GM12801 (cell line): ENCODE results near the gene DOCK2.

Experiments
- TF ChIP-seq, protein P1 (sequence below): IDR thresholded peaks from one replicate; pipeline ENCODE4 v1.5.1; 2011; ENCODE audit warnings: control low read depth; ENCODE audit not compliant: insufficient read length; ENCODE audit errors: extremely low read depth

The DOCK2 gene

DNA sequence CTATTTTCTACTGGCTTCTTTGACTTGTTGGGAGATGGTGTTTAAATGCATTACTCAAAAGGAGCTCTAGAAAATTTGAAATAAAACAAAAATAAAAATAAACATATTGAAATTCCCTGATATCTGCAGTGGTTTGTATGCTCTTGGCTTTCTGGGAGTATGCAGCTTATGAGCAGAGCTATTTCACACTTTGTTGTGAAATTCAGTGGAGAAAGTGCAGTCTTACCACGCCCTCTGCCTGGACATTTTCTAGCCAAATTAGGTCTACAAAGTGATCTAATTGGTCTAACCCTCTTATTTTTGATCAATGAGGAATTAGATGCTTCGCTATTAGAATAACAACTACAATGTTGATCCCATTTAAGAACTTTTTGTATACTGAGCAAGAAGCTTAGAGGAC is 276.4 kb downstream of the DOCK2 start:
- TF ChIP-seq, protein P1, sequence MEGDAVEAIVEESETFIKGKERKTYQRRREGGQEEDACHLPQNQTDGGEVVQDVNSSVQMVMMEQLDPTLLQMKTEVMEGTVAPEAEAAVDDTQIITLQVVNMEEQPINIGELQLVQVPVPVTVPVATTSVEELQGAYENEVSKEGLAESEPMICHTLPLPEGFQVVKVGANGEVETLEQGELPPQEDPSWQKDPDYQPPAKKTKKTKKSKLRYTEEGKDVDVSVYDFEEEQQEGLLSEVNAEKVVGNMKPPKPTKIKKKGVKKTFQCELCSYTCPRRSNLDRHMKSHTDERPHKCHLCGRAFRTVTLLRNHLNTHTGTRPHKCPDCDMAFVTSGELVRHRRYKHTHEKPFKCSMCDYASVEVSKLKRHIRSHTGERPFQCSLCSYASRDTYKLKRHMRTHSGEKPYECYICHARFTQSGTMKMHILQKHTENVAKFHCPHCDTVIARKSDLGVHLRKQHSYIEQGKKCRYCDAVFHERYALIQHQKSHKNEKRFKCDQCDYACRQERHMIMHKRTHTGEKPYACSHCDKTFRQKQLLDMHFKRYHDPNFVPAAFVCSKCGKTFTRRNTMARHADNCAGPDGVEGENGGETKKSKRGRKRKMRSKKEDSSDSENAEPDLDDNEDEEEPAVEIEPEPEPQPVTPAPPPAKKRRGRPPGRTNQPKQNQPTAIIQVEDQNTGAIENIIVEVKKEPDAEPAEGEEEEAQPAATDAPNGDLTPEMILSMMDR, result no peak

DNA sequence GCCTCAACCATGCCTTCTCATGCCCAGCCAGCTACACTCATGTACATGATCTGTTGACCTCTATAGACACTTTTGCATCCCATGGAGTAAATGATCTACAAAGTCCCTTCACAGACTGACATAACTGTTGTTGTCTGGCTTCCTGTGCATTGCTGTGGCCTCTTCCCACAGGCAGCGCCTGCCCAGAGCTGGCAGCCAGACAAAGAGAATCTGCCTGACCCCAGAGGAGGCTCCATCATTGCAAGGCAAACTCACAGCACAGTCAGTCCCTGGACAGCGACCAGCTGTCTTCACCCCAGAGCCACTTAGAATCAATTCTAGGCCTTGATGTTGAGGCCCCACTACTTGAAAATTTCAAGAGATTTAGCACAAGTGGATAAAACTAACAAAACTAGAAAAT is 277.7 kb downstream of the DOCK2 start:
- TF ChIP-seq, protein P1, result no peak

DNA sequence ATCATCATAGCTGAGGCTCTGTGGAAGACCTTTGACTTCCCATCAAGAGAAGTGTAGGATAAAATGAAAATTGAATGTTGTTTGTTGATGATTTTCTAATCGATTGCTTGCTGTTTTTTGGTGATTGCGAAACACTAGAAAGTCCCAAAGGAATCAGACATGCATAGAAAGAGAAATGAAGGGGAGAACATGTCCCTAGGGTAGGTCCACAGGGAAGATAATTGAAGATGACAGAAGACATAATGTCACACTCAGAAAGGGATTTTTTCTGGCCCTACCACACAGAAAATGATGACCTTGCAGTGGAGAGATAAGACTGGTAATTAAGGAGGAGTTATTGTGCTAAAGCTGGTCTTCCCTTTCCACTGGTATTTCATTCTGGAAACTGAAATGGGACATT is 280.4 kb downstream of the DOCK2 start:
- TF ChIP-seq, protein P1, result no peak

DNA sequence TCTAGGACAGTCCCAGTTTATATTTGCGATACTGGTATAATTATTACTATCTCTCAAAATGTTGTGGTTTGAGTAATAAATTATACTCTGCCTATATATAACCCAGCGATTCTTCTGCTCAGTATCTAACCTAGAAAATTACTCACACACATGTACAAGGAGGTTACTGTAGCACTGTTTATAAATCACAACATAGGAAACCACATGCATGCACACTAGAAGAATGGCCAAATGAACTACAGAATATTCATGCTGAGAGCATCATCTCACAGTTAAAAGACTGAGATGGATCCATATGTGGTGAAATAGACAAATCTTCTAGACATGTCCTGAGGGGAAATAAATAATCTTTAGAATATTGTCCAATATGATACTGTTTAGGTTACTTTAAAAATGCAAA is 281.2 kb downstream of the DOCK2 start:
- TF ChIP-seq, protein P1, result no peak

DNA sequence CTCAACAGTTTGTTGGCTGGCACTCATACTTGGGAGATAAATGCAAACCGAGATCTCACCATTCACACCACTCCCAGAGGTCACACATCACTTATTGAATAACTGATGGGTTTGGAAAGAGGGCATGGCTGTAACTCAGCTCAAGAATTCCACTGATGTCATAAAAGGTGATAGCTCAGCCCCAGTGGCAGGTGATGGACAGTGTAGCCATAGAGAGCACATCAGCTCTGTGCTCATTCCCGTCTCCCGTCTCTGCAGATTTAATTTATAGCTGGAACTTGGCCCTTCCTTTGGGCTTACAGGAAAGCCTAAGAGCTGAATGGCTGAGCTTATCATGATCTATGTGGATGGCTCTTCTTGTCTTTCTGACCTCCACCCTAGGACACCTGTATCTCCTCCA is 283.4 kb downstream of the DOCK2 start:
- TF ChIP-seq, protein P1, result no peak

DNA sequence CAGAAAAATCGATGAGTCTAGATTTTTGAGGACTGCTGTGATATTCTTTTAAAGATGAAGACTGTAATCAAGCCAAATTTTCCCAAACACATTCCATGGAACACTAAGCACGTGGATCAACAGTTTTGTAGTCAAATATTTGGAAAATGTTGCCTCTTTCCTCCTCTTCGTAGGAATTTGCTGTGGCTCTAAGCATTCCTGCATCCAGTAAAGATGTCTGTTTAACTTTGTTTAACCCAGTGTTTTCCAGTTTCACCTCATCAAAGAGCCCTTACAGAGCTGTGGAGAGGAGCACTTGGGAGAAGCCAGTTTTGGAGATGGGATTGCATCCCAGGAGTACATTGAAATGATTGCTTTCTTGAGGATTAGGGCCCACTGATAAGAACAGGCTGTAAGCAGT is 284.3 kb downstream of the DOCK2 start:
- TF ChIP-seq, protein P1, result no peak

DNA sequence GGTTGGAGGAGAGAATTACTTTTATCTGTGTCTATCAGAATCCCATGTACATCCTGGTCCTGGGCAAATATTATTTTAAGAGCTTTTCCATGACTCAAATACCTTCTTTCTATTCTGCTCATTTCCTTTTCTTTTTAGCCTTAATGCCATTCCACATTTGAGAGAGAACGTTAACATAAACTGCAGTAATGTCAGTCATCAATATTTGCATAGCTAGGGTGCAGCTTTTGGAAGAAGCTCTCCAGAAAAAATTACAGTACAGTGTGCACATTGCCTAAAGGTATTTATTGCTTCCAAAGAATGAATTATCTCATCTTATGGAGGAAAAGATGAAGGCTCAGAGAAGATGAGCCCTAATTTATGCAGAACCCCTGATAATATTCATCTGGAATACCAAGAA is 284.9 kb downstream of the DOCK2 start:
- TF ChIP-seq, protein P1, result no peak

DNA sequence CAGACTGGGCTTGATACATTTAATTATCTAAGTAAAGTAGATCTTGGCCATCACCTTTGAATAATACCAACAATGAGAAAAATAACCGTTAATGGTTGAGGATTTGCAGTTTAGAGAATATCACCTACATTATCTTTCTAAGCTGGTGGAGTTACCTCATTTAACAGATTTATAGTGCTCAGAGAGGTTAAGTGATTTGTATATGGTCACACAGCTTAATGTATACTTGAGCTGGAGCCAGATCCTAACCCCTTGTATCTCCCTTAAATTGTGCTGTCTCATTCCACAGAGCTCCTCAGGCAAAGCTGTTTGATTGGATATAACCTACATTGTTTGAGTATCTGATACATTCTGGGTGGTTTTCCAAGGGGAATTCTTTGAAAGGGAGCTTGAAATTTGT is 285.4 kb downstream of the DOCK2 start:
- TF ChIP-seq, protein P1, result no peak
